HCT116 (cell line): Measurements from ENCODE around the gene TBX15. TPM values are rescaled to one million over a fixed set of nuclear protein-coding genes. Genes with fewer than 3 reads are reported as not detected.

Experiments
- ATAC-seq: fragments of 200-7000 bp; cut with Tn5 transposase; 2 replicates; pipeline ENCODE4 v1.9.1; 2020; ENCODE audit warnings: mild to moderate bottlenecking, moderate library complexity
- BruUV-seq: library from RNA; stranded (reverse); fragments of 400-500 nt; replicated peaks from 2 replicates; lab custom pipeline; 2021; lab: Mats Ljungman, UMichigan
- CTCF ChIA-PET: fragments of 300-600 bp; sonication (Branson Sonifier 250); formaldehyde crosslinking; loops from one replicate; lab custom pipeline; 2021; ENCODE audit warnings: antibody characterized with exemption; lab: Charles Lee
- POLR2A ChIA-PET: fragments of 300-600, 350-600 bp; sonication (Branson Sonifier 250); formaldehyde crosslinking; loops from one replicate; lab custom pipeline; 2021; ENCODE audit warnings: antibody characterized with exemption; lab: Charles Lee
- RAD21 ChIA-PET, 2 experiments: fragments of 300-600 bp; sonication (Branson Sonifier 250); formaldehyde crosslinking; loops; one replicate each; lab custom pipeline; 2023; ENCODE audit warnings: low total read pairs in 2 of 2; ENCODE audit not compliant: uncharacterized antibody in 2 of 2, unreplicated experiment in 2 of 2, low non-redundant PET in 1 of 2; lab: Charles Lee
- DNase-seq: peaks from one replicate; pipeline ENCODE4 v3.0.0-alpha.2; 2010; ENCODE audit warnings: low read depth, low spot score
- H2AFZ ChIP-seq: fragments of 200-600 bp; shearing (Covaris generic), sonication (generic); 2 replicates; pipeline ENCODE4 v1.6.1; 2017; ENCODE audit warnings: low read depth, mixed run types, mixed read lengths, antibody characterized with exemption, low read length; ENCODE audit not compliant: poor library complexity, severe bottlenecking
- H3K27ac ChIP-seq: 2 replicates; pipeline ENCODE4 v1.5.1; 2012; ENCODE audit warnings: low read depth, low read length
- H3K27me3 ChIP-seq: fragments of 200-600 bp; sonication (generic); 2 replicates; pipeline ENCODE4 v1.6.1; 2016; ENCODE audit warnings: mixed run types, low read length, mixed read lengths; ENCODE audit not compliant: insufficient read depth
- H3K36me3 ChIP-seq, 2 experiments: fragments of 200-500 bp in 1 of 2; fragments of 200-600 bp in 1 of 2; sonication (Bioruptor generic) in 1 of 2; sonication (generic) in 1 of 2; 2 replicates each; pipeline versions ENCODE4 v1.5.1 to v1.6.1; 2014 to 2016; ENCODE audit warnings: low read length in 2 of 2, inconsistent platforms in 1 of 2, mixed read lengths in 1 of 2, mixed run types in 1 of 2; ENCODE audit not compliant: insufficient read depth in 2 of 2, control insufficient read depth in 1 of 2
- H3K4me1 ChIP-seq, 2 experiments: fragments of 200-600 bp in 1 of 2; sonication (generic) in 1 of 2; 2 replicates each; pipeline versions ENCODE4 v1.5.1 to v1.6.1; 2012 to 2017; ENCODE audit warnings: low read length in 2 of 2, inconsistent platforms in 1 of 2, mild to moderate bottlenecking in 1 of 2, mixed read lengths in 1 of 2, mixed run types in 1 of 2, moderate library complexity in 1 of 2; ENCODE audit not compliant: insufficient read depth in 2 of 2, control insufficient read depth in 1 of 2
- H3K4me2 ChIP-seq: fragments of 200-600 bp; sonication (generic); 2 replicates; pipeline ENCODE4 v1.6.1; 2017; ENCODE audit warnings: mixed run types, low read length, mixed read lengths
- H3K4me3 ChIP-seq, 2 experiments: fragments of 200-600 bp in 1 of 2; sonication (generic) in 1 of 2; replicated peaks in 1 of 2; 2 replicates each; pipeline ENCODE4 v1.5.1; 2011 to 2016; ENCODE audit warnings: low read length in 2 of 2, control low read depth in 1 of 2, low read depth in 1 of 2, mild to moderate bottlenecking in 1 of 2, mixed read lengths in 1 of 2, mixed run types in 1 of 2
- H3K79me2 ChIP-seq: fragments of 200-600 bp; sonication (generic); 2 replicates; pipeline ENCODE4 v1.6.1; 2017; ENCODE audit warnings: mild to moderate bottlenecking, mixed run types, low read length, moderate library complexity, mixed read lengths; ENCODE audit not compliant: insufficient read depth
- H3K9ac ChIP-seq: fragments of 200-600 bp; sonication (generic); 2 replicates; pipeline ENCODE4 v1.6.1; 2016; ENCODE audit warnings: low read length, mixed read lengths
- H3K9me2 ChIP-seq: fragments of 200-600 bp; sonication (generic), shearing (Covaris generic); 2 replicates; pipeline ENCODE4 v1.6.1; 2017; ENCODE audit warnings: mixed run types, mild to moderate bottlenecking, moderate library complexity; ENCODE audit not compliant: insufficient read depth
- H3K9me3 ChIP-seq, 2 experiments: fragments of 200-500 bp in 1 of 2; fragments of 200-600 bp in 1 of 2; sonication (Bioruptor generic) in 1 of 2; sonication (generic) in 1 of 2; 2 replicates each; pipeline ENCODE4 v1.6.1; 2014 to 2017; ENCODE audit warnings: low read length in 2 of 2, mixed read lengths in 2 of 2, inconsistent platforms in 1 of 2, low read depth in 1 of 2, mild to moderate bottlenecking in 1 of 2, mixed run types in 1 of 2, moderate library complexity in 1 of 2; ENCODE audit not compliant: control insufficient read depth in 1 of 2, insufficient read depth in 1 of 2
- H4K20me1 ChIP-seq: fragments of 200-600 bp; sonication (generic), shearing (Covaris generic); 2 replicates; pipeline ENCODE4 v1.6.1; 2017; ENCODE audit warnings: mixed run types, mild to moderate bottlenecking, moderate library complexity; ENCODE audit not compliant: insufficient read depth
- CBX3 ChIP-seq: IDR thresholded peaks from 2 replicates; pipeline ENCODE4 v1.6.1; 2012; ENCODE audit warnings: low read depth
- CEBPB ChIP-seq: IDR thresholded peaks from 2 replicates; pipeline ENCODE4 v1.6.1; 2012; ENCODE audit warnings: low read depth
- ELF1 ChIP-seq: IDR thresholded peaks from 2 replicates; pipeline ENCODE4 v1.6.1; 2012; ENCODE audit warnings: low read depth, borderline replicate concordance
- EZH2phosphoT487 ChIP-seq: fragments of 200-600 bp; IDR thresholded peaks from 2 replicates; pipeline ENCODE4 v1.6.1; 2018; ENCODE audit warnings: antibody characterized with exemption, borderline replicate concordance
- FOSL1 ChIP-seq: IDR thresholded peaks from 2 replicates; pipeline ENCODE4 v1.6.1; 2012; ENCODE audit warnings: low read depth
- JUND ChIP-seq: IDR thresholded peaks from 2 replicates; pipeline ENCODE4 v1.6.1; 2012
- POLR2AphosphoS5 ChIP-seq: IDR thresholded peaks from 2 replicates; pipeline ENCODE4 v1.6.1; 2011; ENCODE audit warnings: mild to moderate bottlenecking, low read depth, low read length, moderate library complexity
- RAD21 ChIP-seq: IDR thresholded peaks from 2 replicates; pipeline ENCODE4 v1.6.1; 2012; ENCODE audit warnings: low read depth, mild to moderate bottlenecking
- SIN3A ChIP-seq: IDR thresholded peaks from 2 replicates; pipeline ENCODE4 v1.6.1; 2012; ENCODE audit warnings: low read depth
- SRF ChIP-seq: IDR thresholded peaks from 2 replicates; pipeline ENCODE4 v1.6.1; 2012; ENCODE audit warnings: low read depth
- TCF7L2 ChIP-seq: IDR thresholded peaks from 2 replicates; pipeline ENCODE4 v1.7.0; 2011; ENCODE audit warnings: borderline replicate concordance, inconsistent platforms; ENCODE audit not compliant: insufficient read depth, insufficient read length; ENCODE audit errors: extremely low read depth
- YY1 ChIP-seq: IDR thresholded peaks from 2 replicates; pipeline ENCODE4 v1.6.1; 2011; ENCODE audit warnings: low read length, low read depth, moderate library complexity, mild to moderate bottlenecking; ENCODE audit not compliant: insufficient replicate concordance; ENCODE audit errors: extremely low read depth
- ZFX ChIP-seq: fragments of 450-650 bp; IDR thresholded peaks from 2 replicates; pipeline ENCODE4 v1.6.1; 2017
- intact Hi-C: fragments of 100-400 bp; cut with micrococcal nuclease; formaldehyde crosslinking; loops from 2 replicates; pipeline ENCODE4 v1.10.0; 2022
- total RNA-seq: library from RNA; stranded (reverse); gene quantifications from one replicate; pipeline ENCODE4 v1.2.1, GENCODE V29; 2021; ENCODE audit not compliant: unreplicated experiment
- TF ChIP-seq, protein P1 (sequence below): IDR thresholded peaks from 2 replicates; pipeline ENCODE4 v1.6.1; 2011; ENCODE audit warnings: mild to moderate bottlenecking, low read length, moderate library complexity; ENCODE audit not compliant: insufficient replicate concordance; ENCODE audit errors: extremely low read depth
- TF ChIP-seq, protein P2 (sequence below), 3 experiments: fragments of 200-600 bp in 1 of 3; sonication (generic) in 1 of 3; IDR thresholded peaks in 2 of 3; conservative IDR thresholded peaks in 1 of 3; 2 replicates each; pipeline ENCODE4 v1.5.1; 2012 to 2017; ENCODE audit warnings: low read depth in 2 of 3, low read length in 2 of 3, antibody characterized with exemption in 1 of 3, borderline replicate concordance in 1 of 3, control low read depth in 1 of 3, mild to moderate bottlenecking in 1 of 3, mixed read lengths in 1 of 3, mixed run types in 1 of 3, moderate library complexity in 1 of 3; ENCODE audit not compliant: insufficient read depth in 1 of 3

Gene TBX15
- total RNA-seq, 1 experiment from 2014 or later, result not detected

DNA sequence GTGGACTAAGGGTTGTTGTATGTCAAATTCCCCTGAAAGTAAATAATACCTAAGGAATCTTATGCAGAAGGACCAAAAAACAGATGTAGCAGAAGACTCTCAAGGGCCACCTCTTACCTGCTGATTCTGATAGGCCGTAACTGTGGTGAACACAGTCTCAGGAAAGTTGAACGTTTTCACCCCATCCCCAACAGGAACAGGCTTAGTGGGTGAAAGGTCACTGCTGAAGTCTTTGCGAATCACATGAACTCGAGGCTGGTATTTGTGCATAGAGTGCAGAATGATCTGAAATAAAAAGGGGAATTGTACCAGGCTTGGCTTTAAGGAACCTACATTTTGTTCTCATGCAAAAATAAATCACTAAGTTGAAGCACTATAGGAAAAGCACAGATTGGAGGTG, 64.8 kb downstream of the TBX15 start:
- Histone ChIP-seq H3K4me2 (no peak overlapping the region), H4K20me1 (no peaks in the 10 kb centered on the region), H3K4me3 (no peak overlapping the region), H3K9me2 (no peaks in the 10 kb centered on the region), H2AFZ (no peak overlapping the region), H3K27ac (no peak overlapping the region), H3K4me1 (no peaks in the 10 kb centered on the region), H3K36me3 (no peaks in the 10 kb centered on the region), H3K79me2 (no peaks in the 10 kb centered on the region), H3K9ac (no peak overlapping the region), H3K27me3 (peaks cover 16% of the 10 kb centered on the region; the same call in 1 of the 2 replicates), H3K9me3 (no peaks in the 10 kb centered on the region)
- TF ChIP-seq EZH2phosphoT487, result no peak
- no peak for TF ChIP-seq POLR2AphosphoS5
- TF ChIP-seq ZFX, result no peak
- TF ChIP-seq, protein P1, sequence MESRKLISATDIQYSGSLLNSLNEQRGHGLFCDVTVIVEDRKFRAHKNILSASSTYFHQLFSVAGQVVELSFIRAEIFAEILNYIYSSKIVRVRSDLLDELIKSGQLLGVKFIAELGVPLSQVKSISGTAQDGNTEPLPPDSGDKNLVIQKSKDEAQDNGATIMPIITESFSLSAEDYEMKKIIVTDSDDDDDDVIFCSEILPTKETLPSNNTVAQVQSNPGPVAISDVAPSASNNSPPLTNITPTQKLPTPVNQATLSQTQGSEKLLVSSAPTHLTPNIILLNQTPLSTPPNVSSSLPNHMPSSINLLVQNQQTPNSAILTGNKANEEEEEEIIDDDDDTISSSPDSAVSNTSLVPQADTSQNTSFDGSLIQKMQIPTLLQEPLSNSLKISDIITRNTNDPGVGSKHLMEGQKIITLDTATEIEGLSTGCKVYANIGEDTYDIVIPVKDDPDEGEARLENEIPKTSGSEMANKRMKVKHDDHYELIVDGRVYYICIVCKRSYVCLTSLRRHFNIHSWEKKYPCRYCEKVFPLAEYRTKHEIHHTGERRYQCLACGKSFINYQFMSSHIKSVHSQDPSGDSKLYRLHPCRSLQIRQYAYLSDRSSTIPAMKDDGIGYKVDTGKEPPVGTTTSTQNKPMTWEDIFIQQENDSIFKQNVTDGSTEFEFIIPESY, result no peak
- no peak for TF ChIP-seq SRF
- TF ChIP-seq CBX3, result no peak
- TF ChIP-seq TCF7L2, result no peak
- TF ChIP-seq FOSL1, result no peak
- no peak for TF ChIP-seq ELF1
- TF ChIP-seq CEBPB, result no peak
- no peak for TF ChIP-seq RAD21
- TF ChIP-seq, protein P2, sequence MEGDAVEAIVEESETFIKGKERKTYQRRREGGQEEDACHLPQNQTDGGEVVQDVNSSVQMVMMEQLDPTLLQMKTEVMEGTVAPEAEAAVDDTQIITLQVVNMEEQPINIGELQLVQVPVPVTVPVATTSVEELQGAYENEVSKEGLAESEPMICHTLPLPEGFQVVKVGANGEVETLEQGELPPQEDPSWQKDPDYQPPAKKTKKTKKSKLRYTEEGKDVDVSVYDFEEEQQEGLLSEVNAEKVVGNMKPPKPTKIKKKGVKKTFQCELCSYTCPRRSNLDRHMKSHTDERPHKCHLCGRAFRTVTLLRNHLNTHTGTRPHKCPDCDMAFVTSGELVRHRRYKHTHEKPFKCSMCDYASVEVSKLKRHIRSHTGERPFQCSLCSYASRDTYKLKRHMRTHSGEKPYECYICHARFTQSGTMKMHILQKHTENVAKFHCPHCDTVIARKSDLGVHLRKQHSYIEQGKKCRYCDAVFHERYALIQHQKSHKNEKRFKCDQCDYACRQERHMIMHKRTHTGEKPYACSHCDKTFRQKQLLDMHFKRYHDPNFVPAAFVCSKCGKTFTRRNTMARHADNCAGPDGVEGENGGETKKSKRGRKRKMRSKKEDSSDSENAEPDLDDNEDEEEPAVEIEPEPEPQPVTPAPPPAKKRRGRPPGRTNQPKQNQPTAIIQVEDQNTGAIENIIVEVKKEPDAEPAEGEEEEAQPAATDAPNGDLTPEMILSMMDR (IDR thresholded peaks at IDR 0.05 in 2 of 3, conservative IDR thresholded peaks at IDR 0.05 in 1 of 3; ENCODE audit: borderline replicate concordance in 1 of 3, insufficient read depth in 1 of 3, low read depth in 2 of 3, low read length in 2 of 3), result no peak
- TF ChIP-seq SIN3A, result no peak
- TF ChIP-seq JUND, result no peak
- no peak for TF ChIP-seq YY1
- ChIA-PET RAD21 (no interaction called here), CTCF (no interaction called here), POLR2A (no interaction called here)
- ATAC-seq (no peak), DNase-seq (no peak)
- no TSS peak for BruUV-seq
- intact Hi-C loops, result no loop called here
